ENCODE results near the gene TMEM171. TPM values are rescaled to one million over a fixed set of nuclear protein-coding genes. Genes with fewer than 3 reads are reported as not detected.

TMEM171 gene, protein sequence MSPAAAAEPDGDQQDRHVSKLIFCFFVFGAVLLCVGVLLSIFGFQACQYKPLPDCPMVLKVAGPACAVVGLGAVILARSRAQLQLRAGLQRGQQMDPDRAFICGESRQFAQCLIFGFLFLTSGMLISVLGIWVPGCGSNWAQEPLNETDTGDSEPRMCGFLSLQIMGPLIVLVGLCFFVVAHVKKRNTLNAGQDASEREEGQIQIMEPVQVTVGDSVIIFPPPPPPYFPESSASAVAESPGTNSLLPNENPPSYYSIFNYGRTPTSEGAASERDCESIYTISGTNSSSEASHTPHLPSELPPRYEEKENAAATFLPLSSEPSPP
- total RNA-seq (1 to 10 TPM in 1 of 2 donors, not detected in 1; 1.0 TPM), polyA plus RNA-seq (1 to 10 TPM; 1.4 to 2.1 TPM)

DNA sequence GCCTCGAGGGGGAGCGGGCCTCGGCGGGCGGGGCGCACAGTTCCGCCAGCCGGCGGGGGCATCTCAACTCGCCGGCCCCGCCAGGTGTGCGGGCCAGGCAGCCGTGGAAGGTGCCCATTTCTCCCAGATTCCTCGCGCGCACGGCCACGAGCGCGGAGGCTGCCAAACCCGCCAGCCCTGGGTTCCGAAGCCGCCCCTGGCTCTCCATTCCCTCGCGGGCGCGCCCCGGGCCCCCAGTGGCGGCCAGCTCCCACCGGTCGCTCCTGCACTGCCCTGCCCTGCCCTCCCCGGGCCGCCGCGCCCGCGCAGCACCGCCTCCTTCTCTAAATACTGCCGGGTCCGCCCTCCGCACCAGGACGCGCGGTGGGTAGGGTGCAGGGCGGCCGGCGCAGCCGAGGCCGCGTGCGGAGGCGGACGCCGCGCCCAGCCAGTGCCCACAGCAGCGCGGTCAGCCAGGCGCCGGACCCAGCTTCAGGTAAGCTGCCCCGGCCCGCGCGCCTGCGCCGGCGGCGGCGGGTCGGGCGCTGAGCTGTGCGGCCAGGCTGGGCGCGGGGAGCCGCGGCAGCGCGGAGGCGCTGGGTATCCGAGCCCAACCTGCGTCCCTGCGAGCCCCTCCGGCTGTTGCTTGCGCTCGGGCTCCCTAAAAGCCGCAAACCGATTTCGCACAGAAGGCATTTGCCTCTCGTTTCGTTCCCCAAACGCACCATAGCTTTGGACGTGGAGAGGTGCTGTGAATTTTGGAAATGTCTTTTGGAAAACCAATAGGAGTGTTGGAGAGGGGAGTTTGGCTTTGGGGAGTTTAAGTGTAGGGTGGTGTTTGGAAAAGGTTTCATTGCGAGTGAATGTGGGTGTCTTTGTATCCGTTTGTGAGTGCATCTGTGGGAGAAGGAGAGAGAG lies at the start of gene TMEM171:
TMEM171 (plus strand) TSS at position 354 of the 897 bp plus-strand sequence. CDS start 2,799 bp downstream, outside the sequence.
- peak within 1 kb of the TSS; percentile 64 to 87 for H3K9ac ChIP-seq (ENCODE audit: low read depth in 1 of 2, low read length in 2 of 2)
- 3% methylated on average over 94 of the region's 94 CpGs for WGBS
- H3K4me3 ChIP-seq (ENCODE audit: low read depth in 1 of 3, low read length in 3 of 3): peak within 1 kb of the TSS; percentile 51 to 73 (median 69)
- H3K4me1 ChIP-seq (ENCODE audit: control insufficient read depth in 4 of 4, insufficient read depth in 4 of 4, low read length in 3 of 4): peaks cover 0 to 25% (median 12%) of the 10 kb centered on the region in 4 donors
- H3K27me3 ChIP-seq (ENCODE audit: control insufficient read depth in 4 of 4, insufficient read depth in 4 of 4, low read length in 3 of 4): no peaks in the 10 kb centered on the region
- peak within 1 kb of the TSS; percentile 95 to 97 for H3K27ac ChIP-seq (ENCODE audit: low read depth in 1 of 2, low read length in 2 of 2)
- no peaks in the 10 kb centered on the region for H3K36me3 ChIP-seq (ENCODE audit: control insufficient read depth in 4 of 4, insufficient read depth in 3 of 4, low read depth in 1 of 4, low read length in 3 of 4)
- no peaks in the 10 kb centered on the region for H3K9me3 ChIP-seq (ENCODE audit: control insufficient read depth in 4 of 4, low read length in 3 of 4)
- TF ChIP-seq, protein P1, sequence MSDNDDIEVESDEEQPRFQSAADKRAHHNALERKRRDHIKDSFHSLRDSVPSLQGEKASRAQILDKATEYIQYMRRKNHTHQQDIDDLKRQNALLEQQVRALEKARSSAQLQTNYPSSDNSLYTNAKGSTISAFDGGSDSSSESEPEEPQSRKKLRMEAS (IDR thresholded peaks at IDR 0.05): no peak
- TF ChIP-seq EGR1 (IDR thresholded peaks at IDR 0.05; ENCODE audit: low read depth in 2 of 2): peak in 1 of 2 donors; percentile 23
- DNase-seq (ENCODE audit: low spot score): no peak

DNA sequence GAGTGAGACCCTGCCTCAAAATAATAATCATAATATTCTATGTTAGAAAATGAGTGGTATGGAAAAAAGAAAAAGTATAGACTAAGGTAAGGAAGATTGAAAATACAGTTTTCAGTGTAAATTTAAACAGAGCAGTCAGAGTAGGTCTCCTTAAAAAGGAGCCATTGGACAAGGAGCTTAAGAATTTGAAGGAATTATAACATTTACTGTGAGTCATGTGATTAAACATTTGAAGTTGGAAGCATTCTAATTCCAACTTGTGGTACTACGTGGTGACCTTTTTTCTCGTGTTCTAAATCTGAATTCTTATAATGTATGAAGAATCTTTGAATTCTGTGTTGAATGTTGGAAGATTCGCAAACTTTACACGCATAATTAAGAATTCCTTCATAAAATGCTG lies 39.3 kb upstream of the TMEM171 start:
- Histone ChIP-seq H3K4me3 (ENCODE audit: low read depth in 1 of 3, low read length in 3 of 3) (no peak overlapping the region), H3K9ac (ENCODE audit: low read depth in 1 of 2, low read length in 2 of 2) (no peak overlapping the region), H3K36me3 (ENCODE audit: control insufficient read depth in 4 of 4, insufficient read depth in 3 of 4, low read depth in 1 of 4, low read length in 3 of 4) (peaks cover 6 to 24% (median 18%) of the 10 kb centered on the region in 4 donors), H3K4me1 (ENCODE audit: control insufficient read depth in 4 of 4, insufficient read depth in 4 of 4, low read length in 3 of 4) (peaks cover 0 to 3% (median 1%) of the 10 kb centered on the region in 4 donors), H3K27me3 (ENCODE audit: control insufficient read depth in 4 of 4, insufficient read depth in 4 of 4, low read length in 3 of 4) (no peaks in the 10 kb centered on the region), H3K27ac (ENCODE audit: low read depth in 1 of 2, low read length in 2 of 2) (no peak overlapping the region), H3K9me3 (ENCODE audit: control insufficient read depth in 4 of 4, low read length in 3 of 4) (no peaks in the 10 kb centered on the region)
- no peak for TF ChIP-seq RXRA (IDR thresholded peaks at IDR 0.05)
- TF ChIP-seq HNF4G (IDR thresholded peaks at IDR 0.05): no peak
- no peak for DNase-seq (ENCODE audit: low spot score)
- 85% methylated on average over 4 of the region's 4 CpGs for WGBS

DNA sequence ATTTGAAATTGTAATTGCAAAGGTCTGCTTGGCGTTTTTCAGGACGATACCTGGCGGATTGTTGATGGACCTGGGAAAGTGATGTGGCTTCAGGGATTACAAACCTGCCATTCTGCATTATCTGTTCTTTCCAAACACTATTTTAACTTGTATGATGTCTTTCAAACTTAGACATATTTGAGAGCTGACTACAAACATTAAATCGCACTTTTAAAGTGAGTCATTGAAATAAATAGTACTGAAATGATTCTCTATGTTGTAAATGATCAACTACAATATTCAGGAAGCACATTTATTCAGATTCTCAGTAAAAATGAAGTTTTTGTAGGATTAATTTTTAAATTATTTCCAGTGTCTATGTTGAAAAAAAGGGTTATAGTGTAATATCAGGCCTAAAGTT lies 32.3 kb upstream of the TMEM171 start:
- no peaks in the 10 kb centered on the region for H3K4me1 ChIP-seq (ENCODE audit: control insufficient read depth in 4 of 4, insufficient read depth in 4 of 4, low read length in 3 of 4)
- H3K36me3 ChIP-seq (ENCODE audit: control insufficient read depth in 4 of 4, insufficient read depth in 3 of 4, low read depth in 1 of 4, low read length in 3 of 4): peaks cover 4 to 11% (median 9%) of the 10 kb centered on the region in 4 donors
- 93% methylated on average over 4 of the region's 4 CpGs for WGBS
- TF ChIP-seq YY1 (IDR thresholded peaks at IDR 0.05) (no peak), HNF4G (IDR thresholded peaks at IDR 0.05) (no peak), JUND (IDR thresholded peaks at IDR 0.05) (no peak), TAF1 (conservative IDR thresholded peaks at IDR 0.05) (no peak), SP1 (IDR thresholded peaks at IDR 0.05) (no peak), RXRA (IDR thresholded peaks at IDR 0.05) (no peak), RAD21 (IDR thresholded peaks at IDR 0.05) (no peak), HNF4A (conservative IDR thresholded peaks at IDR 0.05) (no peak), NR2F2 (IDR thresholded peaks at IDR 0.05) (no peak), FOXA1 (IDR thresholded peaks at IDR 0.05) (no peak), GABPA (IDR thresholded peaks at IDR 0.05 in 1 of 2, conservative IDR thresholded peaks at IDR 0.05 in 1 of 2) (no peak), EGR1 (IDR thresholded peaks at IDR 0.05; ENCODE audit: low read depth in 2 of 2) (no peak)
- TF ChIP-seq, protein P2, sequence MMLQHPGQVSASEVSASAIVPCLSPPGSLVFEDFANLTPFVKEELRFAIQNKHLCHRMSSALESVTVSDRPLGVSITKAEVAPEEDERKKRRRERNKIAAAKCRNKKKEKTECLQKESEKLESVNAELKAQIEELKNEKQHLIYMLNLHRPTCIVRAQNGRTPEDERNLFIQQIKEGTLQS (IDR thresholded peaks at IDR 0.05): no peak
- TF ChIP-seq, protein P3, sequence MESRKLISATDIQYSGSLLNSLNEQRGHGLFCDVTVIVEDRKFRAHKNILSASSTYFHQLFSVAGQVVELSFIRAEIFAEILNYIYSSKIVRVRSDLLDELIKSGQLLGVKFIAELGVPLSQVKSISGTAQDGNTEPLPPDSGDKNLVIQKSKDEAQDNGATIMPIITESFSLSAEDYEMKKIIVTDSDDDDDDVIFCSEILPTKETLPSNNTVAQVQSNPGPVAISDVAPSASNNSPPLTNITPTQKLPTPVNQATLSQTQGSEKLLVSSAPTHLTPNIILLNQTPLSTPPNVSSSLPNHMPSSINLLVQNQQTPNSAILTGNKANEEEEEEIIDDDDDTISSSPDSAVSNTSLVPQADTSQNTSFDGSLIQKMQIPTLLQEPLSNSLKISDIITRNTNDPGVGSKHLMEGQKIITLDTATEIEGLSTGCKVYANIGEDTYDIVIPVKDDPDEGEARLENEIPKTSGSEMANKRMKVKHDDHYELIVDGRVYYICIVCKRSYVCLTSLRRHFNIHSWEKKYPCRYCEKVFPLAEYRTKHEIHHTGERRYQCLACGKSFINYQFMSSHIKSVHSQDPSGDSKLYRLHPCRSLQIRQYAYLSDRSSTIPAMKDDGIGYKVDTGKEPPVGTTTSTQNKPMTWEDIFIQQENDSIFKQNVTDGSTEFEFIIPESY (IDR thresholded peaks at IDR 0.05): no peak
- TF ChIP-seq, protein P4, sequence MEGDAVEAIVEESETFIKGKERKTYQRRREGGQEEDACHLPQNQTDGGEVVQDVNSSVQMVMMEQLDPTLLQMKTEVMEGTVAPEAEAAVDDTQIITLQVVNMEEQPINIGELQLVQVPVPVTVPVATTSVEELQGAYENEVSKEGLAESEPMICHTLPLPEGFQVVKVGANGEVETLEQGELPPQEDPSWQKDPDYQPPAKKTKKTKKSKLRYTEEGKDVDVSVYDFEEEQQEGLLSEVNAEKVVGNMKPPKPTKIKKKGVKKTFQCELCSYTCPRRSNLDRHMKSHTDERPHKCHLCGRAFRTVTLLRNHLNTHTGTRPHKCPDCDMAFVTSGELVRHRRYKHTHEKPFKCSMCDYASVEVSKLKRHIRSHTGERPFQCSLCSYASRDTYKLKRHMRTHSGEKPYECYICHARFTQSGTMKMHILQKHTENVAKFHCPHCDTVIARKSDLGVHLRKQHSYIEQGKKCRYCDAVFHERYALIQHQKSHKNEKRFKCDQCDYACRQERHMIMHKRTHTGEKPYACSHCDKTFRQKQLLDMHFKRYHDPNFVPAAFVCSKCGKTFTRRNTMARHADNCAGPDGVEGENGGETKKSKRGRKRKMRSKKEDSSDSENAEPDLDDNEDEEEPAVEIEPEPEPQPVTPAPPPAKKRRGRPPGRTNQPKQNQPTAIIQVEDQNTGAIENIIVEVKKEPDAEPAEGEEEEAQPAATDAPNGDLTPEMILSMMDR (IDR thresholded peaks at IDR 0.05; ENCODE audit: low read depth, low read length, missing input control): no peak
- TF ChIP-seq, protein P1 (IDR thresholded peaks at IDR 0.05): no peak
- TF ChIP-seq, protein P5, sequence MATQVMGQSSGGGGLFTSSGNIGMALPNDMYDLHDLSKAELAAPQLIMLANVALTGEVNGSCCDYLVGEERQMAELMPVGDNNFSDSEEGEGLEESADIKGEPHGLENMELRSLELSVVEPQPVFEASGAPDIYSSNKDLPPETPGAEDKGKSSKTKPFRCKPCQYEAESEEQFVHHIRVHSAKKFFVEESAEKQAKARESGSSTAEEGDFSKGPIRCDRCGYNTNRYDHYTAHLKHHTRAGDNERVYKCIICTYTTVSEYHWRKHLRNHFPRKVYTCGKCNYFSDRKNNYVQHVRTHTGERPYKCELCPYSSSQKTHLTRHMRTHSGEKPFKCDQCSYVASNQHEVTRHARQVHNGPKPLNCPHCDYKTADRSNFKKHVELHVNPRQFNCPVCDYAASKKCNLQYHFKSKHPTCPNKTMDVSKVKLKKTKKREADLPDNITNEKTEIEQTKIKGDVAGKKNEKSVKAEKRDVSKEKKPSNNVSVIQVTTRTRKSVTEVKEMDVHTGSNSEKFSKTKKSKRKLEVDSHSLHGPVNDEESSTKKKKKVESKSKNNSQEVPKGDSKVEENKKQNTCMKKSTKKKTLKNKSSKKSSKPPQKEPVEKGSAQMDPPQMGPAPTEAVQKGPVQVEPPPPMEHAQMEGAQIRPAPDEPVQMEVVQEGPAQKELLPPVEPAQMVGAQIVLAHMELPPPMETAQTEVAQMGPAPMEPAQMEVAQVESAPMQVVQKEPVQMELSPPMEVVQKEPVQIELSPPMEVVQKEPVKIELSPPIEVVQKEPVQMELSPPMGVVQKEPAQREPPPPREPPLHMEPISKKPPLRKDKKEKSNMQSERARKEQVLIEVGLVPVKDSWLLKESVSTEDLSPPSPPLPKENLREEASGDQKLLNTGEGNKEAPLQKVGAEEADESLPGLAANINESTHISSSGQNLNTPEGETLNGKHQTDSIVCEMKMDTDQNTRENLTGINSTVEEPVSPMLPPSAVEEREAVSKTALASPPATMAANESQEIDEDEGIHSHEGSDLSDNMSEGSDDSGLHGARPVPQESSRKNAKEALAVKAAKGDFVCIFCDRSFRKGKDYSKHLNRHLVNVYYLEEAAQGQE (IDR thresholded peaks at IDR 0.05): no peak

More for the DNA sequence above, 32.3 kb upstream of the TMEM171 start:
- Histone ChIP-seq H3K4me3 (ENCODE audit: low read depth in 1 of 3, low read length in 3 of 3) (no peak overlapping the region), H3K27me3 (ENCODE audit: control insufficient read depth in 4 of 4, insufficient read depth in 4 of 4, low read length in 3 of 4) (no peaks in the 10 kb centered on the region), H3K9ac (ENCODE audit: low read depth in 1 of 2, low read length in 2 of 2) (no peak overlapping the region), H3K27ac (ENCODE audit: low read depth in 1 of 2, low read length in 2 of 2) (no peak overlapping the region), H3K9me3 (ENCODE audit: control insufficient read depth in 4 of 4, low read length in 3 of 4) (no peaks in the 10 kb centered on the region)
- DNase-seq (ENCODE audit: low spot score): no peak

All from liver (tissue), 9 donors.